ENCODE measurements around the gene CALML3. TPM values are rescaled to one million over a fixed set of nuclear protein-coding genes. Genes with fewer than 3 reads are reported as not detected.

Gene CALML3
- total and polyA plus RNA-seq, 2 of the 13 experiments (the other 11 are each of a cell fraction or from before 2014, with no cell fraction given): not detected

DNA sequence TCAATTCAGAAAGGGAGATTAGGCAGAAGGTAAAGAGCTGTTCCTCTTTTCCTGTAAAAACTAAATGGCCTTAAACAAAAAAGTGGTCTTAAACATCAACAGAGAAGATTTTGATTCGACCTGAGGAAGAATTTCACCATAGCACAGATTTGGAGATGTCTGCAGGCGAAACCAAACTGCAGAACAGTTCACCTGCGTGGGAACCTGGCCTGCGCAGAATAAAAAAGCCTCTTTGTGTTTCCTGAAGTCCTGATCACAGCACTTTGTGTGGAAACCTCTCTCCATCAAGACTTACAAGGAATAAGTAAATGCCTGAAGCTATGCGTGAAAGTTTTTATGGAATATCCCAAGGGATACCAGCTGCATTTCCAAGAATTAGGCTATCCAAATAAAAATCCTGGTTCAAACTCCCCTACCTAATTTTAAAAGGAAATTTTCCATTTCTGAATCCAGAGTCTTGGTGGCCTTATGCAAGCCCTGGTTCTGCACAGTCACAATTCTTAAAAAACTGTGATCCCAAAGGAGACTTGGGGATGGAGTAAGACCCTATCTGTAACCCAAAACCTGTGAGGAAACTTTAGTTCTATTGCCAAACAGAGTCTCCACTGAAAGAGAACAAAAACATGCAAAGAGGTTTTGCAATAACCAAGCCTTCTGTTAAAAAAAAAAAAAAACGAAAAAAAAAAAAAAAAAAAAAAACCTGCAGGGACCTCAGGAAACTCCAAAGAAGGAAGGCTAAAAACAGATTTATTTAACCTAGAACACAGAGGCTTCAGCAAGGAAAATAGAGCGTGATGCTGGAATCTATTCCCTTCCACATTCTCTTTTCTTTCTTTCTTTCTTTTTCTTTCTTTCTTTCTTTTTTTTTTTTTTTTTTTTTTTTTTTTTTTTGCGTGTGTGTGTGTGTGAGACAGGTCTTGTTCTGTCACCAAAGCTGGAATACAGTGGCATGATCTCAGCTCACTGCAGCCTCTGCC is 10.4 kb downstream of the CALML3 start:
- Histone ChIP-seq H3K27ac (ENCODE audit: extremely low read length, insufficient read depth, low read length) (peak overlapping the region; percentile 20), H2AFZ (ENCODE audit: low read length) (peak overlapping the region; percentile 74), H3K4me2 (ENCODE audit: low read depth, low read length) (peak overlapping the region; percentile 71), H3K4me3 (replicated peaks in 1 of 3; ENCODE audit: insufficient read depth in 1 of 3, low read depth in 2 of 3, low read length in 3 of 3) (no peak overlapping the region), H3K9ac (ENCODE audit: insufficient read depth, low read depth, low read length) (peak overlapping the region; percentile 18; the same call in 1 of the 2 replicates), H3K9me3 (ENCODE audit: low read length) (no peaks in the 10 kb centered on the region), H3K27me3 (ENCODE audit: control insufficient read depth in 1 of 2, insufficient read depth in 2 of 2, low read length in 2 of 2) (no peaks in the 10 kb centered on the region), H3K4me1 (ENCODE audit: insufficient read depth, low read length) (peaks cover 90% of the 10 kb centered on the region), H4K20me1 (ENCODE audit: insufficient read depth, low read length) (no peaks in the 10 kb centered on the region), H3K79me2 (ENCODE audit: insufficient read depth, low read length) (no peaks in the 10 kb centered on the region), H3K36me3 (replicated peaks in 1 of 2; ENCODE audit: control insufficient read depth in 1 of 2, insufficient read depth in 2 of 2, low read length in 2 of 2) (no peaks in the 10 kb centered on the region)
- WGBS (ENCODE audit: low lambda C conversion rate): 57% methylated on average over 8 of the region's 8 CpGs
- in situ Hi-C loops (cut with HindIII; ENCODE audit: extremely low pct_ligation_motif_present, low pct_unique_long_range_greater_than_20kb) (no loop called here), intact Hi-C loops (cut with micrococcal nuclease; ENCODE audit: unreplicated experiment) (loop anchor here (2.0 kb wide), 1 partner anchor 14 kb away; no protein-coding TSS in a partner anchor)
- ATAC-seq (no peak), FAIRE-seq (peak; percentile 37), DNase-seq (ENCODE audit: low spot score) (peak; percentile 73)
- CTCF ChIA-PET (ENCODE audit: low intra/inter-chr PET ratio, low total read pairs): no interaction called here
- POLR2A ChIA-PET: interaction anchor here (0.9 to 1.8 kb wide), 3 partner anchors 11 to 89 kb away, joined by 3 to 20 read pairs (median 7); no protein-coding TSS in a partner anchor
- no peak for TF ChIP-seq ZBTB37 (CRISPR knock-in tag; IDR thresholded peaks at IDR 0.05)
- TF ChIP-seq SOX13 (IDR thresholded peaks at IDR 0.05): no peak
- peak in 1 of 2 experiments; percentile 31; a peak in 1 of 4 replicates for TF ChIP-seq SOX13 (CRISPR knock-in tag; conservative IDR thresholded peaks at IDR 0.05 in 1 of 2, IDR thresholded peaks at IDR 0.05 in 1 of 2)
- TF ChIP-seq, protein P1, sequence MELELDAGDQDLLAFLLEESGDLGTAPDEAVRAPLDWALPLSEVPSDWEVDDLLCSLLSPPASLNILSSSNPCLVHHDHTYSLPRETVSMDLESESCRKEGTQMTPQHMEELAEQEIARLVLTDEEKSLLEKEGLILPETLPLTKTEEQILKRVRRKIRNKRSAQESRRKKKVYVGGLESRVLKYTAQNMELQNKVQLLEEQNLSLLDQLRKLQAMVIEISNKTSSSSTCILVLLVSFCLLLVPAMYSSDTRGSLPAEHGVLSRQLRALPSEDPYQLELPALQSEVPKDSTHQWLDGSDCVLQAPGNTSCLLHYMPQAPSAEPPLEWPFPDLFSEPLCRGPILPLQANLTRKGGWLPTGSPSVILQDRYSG (CRISPR knock-in tag; IDR thresholded peaks at IDR 0.05): no peak
- peak; percentile 77 for TF ChIP-seq CEBPG (CRISPR knock-in tag; IDR thresholded peaks at IDR 0.05)
- TF ChIP-seq EP300 (IDR thresholded peaks at IDR 0.05; ENCODE audit: low read depth in 2 of 2, low read length in 2 of 2): peak in 1 of 2 experiments; percentile 51; a peak in 1 of 4 replicates
- TF ChIP-seq EP300 (CRISPR knock-in tag; IDR thresholded peaks at IDR 0.05; ENCODE audit: borderline replicate concordance): no peak
- TF ChIP-seq SIX1 (CRISPR knock-in tag; IDR thresholded peaks at IDR 0.05; ENCODE audit: borderline replicate concordance): peak; percentile 77; the same call in 1 of the 2 replicates
- TF ChIP-seq, protein P2, sequence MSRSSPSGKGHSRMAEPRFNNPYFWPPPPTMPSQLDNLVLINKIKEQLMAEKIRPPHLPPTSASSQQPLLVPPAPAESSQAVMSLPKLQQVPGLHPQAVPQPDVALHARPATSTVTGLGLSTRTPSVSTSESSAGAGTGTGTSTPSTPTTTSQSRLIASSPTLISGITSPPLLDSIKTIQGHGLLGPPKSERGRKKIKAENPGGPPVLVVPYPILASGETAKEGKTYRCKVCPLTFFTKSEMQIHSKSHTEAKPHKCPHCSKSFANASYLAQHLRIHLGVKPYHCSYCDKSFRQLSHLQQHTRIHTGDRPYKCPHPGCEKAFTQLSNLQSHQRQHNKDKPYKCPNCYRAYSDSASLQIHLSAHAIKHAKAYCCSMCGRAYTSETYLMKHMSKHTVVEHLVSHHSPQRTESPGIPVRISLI (CRISPR knock-in tag; IDR thresholded peaks at IDR 0.05; ENCODE audit: borderline replicate concordance): peak; percentile 91
- no peak for TF ChIP-seq NFKBIZ (CRISPR knock-in tag; IDR thresholded peaks at IDR 0.05)
- TF ChIP-seq CEBPB (IDR thresholded peaks at IDR 0.05; ENCODE audit: borderline replicate concordance, low read depth, low read length): peak; percentile 69; the same call in 1 of the 2 replicates
- TF ChIP-seq NR3C1 (CRISPR knock-in tag; IDR thresholded peaks at IDR 0.05): no peak
- TF ChIP-seq SIX4 (CRISPR knock-in tag; IDR thresholded peaks at IDR 0.05): peak; percentile 76; the same call in 1 of the 2 replicates
- peak; percentile 69 for TF ChIP-seq PTBP1 (IDR thresholded peaks at IDR 0.05; ENCODE audit: low read depth, low read length, poor library complexity, severe bottlenecking)
- no peak for TF ChIP-seq ZNF331 (CRISPR knock-in tag; IDR thresholded peaks at IDR 0.05)
- TF ChIP-seq LCORL (IDR thresholded peaks at IDR 0.05): no peak
- TF ChIP-seq LCORL (CRISPR knock-in tag; IDR thresholded peaks at IDR 0.05): 0 out of 2 replicates have a peak, but pooled peaks have one; percentile 18
- no TSS peak for BruUV-seq (replicated peaks)

Data from HepG2 (cell line).